Measurements from ENCODE around the gene ANKRD50.

Gene ANKRD50

GRCh38 chr4:124710015-124710741 lies 2.4 kb downstream of the ANKRD50 start:
- DNase-seq = no peak

DNA sequence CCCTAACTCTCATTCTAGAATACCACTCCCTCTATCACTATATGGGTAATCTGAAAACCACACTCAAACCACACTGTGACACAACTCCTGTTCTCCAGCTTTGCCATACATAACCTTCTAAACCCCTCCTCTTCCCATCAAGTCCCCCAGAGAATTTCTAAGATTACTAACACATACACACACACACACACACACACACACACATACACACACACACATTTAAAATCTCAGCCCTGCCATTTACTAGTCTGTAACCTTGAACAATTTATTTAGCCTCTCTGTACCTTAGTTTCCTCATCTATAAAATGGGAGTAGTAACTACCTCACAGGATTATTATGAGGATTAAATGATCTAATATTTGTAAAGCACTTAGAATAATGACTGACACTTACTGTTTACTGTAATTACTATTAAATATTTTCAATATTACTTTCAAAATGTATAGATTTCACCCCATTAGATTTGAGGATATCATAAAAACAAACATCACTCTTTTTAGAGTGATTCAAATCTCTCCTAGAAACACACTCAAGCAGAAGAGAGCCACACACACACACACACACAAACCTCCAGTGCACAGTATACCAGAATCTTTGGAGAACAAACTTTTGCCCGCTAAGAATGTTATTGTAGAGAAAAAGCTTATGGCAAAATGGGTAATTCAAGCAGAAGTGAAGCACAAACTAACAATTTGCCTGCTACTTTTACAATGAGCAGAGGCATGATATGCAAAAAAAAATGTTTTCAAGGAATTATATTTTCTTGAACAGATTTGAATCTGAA lies 3.8 kb downstream of the ANKRD50 start:
- DNase-seq = no peak

DNA sequence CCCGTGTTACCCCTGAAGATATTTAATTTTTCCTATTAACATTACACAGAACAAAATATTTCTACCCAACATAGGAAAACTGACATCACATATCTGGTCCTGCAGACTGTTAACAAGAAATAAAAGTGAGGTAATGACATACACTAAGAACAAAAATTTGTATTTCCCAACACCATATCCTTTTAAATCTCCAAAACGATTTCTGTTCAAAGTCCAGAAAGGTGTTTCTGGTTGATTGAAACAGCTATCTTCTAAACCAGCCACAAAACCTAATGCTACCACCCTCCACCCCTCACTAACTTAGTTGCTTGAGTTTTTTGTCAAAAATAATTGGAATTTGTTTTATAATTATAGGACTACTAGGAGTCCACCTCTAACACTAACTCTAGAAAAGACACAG lies 7.1 kb downstream of the ANKRD50 start:
- DNase-seq = no peak

- DNase-seq = no peak
Measured at GRCh38 chr4:124703154-124703553, 9.4 kb downstream of the ANKRD50 start.

DNA sequence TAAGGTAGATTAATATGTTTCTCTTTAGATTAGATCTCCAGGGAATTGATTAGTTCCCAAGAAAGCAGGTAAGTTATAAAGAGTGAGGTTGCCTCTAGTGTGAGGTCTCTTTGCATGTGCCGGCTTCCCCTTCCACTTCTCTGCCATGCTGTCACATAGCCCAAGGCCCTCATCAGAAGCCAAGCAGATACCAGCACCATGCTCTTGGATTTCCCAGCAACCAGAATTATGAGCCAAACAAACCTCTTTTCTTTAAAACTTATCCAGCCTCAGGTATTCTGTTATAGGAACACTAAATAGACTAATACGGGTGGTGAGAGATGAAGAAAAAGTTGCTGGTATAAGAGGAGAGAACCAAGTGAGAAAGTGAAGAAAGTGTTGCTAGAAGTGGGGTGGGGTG lies 15.1 kb downstream of the ANKRD50 start:
- no peak for DNase-seq

DNA sequence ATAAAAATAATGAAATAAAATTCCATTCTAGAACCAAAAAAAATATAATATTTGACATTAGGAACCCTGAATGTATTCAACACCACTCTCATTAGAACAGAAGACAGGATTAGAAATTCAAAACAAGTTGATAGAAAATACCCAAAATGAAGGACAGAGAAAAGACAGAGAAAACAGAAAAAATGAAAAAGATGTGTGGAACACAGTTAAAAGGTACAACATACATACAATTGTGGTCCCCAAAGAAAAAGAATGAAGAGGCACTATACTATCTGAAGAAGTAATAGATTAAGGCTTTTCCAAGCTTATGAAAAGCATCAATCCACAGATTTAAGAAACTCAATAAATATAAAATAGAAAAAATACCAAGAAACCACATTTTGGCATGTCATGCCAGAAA lies 16.4 kb downstream of the ANKRD50 start:
- no peak for DNase-seq

- DNase-seq = no peak
Measured at GRCh38 chr4:124694946-124695598, 17.5 kb downstream of the ANKRD50 start.

- DNase-seq = no peak
Measured at GRCh38 chr4:124694306-124694705, 18.2 kb downstream of the ANKRD50 start.

DNA sequence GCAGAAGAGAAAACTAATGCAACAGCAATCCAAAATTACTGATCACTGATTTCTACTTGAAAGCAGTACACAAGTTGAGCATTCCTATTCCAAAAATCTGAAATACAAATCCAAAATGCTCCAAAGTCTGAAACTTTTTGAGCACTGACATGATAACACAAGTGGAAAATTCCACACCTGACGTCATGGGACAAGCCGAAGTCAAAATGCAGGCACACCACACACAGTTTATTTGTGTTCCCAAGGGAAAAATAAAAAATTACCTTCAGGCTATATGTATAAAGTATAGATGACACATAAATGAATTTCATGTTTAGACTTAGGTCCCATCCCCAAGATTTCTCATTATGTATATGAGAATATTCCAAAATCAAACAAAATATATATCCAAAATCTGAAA lies 20.7 kb downstream of the ANKRD50 start:
- no peak for DNase-seq

DNA sequence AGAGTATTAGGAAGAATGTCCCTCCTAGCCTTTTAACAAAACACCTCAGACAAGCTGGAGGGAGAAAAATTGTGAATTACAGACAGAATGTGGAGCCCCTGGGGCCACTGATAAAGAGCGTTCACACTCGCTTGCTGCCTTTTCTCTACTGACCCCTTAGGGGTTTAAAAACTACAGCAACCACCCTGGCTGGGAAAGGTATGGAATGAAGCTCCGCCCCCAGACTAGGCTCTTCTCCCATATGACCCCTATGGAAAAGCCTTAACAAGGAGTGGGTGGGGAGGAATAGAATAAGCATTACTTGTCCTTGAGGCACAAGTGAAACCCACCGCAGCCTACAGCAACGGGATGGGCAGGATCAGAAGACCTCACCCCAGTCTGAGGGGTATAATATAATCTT lies 26.3 kb downstream of the ANKRD50 start:
- DNase-seq = no peak

DNA sequence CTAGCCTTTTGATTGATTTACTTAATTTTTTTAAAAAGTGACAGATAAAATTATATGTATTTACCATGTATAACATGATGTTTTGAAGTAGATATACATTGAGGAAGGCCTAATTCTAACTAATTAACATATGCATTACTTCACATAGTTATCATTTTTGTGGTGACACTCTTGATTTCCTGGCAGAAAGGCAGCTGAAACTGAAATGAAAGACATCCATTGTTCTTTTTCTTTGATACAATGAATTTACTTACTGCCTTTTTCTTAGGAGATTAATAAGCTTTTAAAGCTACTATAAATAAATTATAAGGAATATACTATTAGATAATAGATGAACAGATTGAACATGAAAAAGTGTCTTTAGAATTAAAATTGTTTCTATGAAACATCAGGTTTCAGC lies 26.7 kb downstream of the ANKRD50 start:
- DNase-seq = no peak

DNA sequence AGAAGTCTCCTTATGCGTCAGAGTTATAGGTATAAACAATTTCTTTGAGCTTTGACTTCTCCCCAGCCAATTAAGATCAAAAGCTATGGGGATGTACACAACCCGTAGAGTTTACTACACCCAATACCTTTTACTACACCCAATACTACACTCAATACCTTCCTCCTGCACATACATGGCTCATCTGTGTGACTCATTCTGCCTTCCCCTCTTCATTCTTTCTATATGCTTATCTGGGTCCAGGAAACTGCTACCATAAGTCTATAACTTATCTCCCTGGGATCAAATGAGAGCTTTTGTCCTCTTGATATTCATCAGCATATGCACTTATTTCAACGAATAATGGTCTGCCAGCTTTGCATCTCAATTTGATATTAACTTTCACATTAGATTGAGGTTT lies 28.2 kb downstream of the ANKRD50 start:
- no peak for DNase-seq

- no peak for DNase-seq
Measured at GRCh38 chr4:124682384-124682783, 30.1 kb downstream of the ANKRD50 start.

DNA sequence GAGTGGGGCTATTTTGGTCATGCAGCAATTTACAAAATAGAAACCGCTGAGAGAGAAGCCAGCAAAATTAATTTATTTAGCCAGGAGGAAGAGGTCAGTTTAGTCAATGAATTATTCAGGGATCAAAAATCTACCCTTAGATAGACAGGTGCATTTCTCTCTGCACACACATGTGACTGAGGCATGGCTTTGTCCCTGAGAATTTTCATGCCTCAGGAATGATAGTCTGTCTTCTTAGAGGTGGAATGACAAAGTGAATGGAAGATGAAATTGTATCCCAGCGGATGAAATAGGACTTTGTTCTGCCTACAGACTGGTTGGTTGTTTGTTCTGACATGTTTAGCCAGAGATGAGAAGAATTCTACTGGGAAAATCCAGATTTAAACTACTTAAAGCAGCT lies 46.0 kb downstream of the ANKRD50 start:
- DNase-seq = no peak

DNA sequence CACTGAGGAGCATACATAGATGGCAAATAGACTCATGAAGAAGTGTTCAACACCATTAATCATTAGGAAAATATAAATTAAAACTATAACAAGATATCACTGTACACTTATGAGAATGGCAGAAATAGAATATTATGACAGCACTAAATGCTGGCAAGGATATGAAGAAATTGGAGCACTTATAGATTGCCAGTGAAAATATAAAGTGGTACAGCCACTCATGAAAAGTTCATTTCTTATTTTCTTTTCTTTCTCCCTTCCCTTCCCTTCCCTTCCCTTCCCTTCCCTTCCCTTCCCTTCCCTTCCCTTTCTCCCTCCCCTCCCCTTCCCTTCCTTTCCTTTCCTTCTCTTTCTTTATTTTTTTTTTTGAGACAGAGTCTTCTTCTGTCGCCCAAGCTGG lies 53.7 kb downstream of the ANKRD50 start:
- no peak for DNase-seq

- no peak for DNase-seq
Measured at GRCh38 chr4:124650614-124651013, 61.9 kb downstream of the ANKRD50 start.

DNA sequence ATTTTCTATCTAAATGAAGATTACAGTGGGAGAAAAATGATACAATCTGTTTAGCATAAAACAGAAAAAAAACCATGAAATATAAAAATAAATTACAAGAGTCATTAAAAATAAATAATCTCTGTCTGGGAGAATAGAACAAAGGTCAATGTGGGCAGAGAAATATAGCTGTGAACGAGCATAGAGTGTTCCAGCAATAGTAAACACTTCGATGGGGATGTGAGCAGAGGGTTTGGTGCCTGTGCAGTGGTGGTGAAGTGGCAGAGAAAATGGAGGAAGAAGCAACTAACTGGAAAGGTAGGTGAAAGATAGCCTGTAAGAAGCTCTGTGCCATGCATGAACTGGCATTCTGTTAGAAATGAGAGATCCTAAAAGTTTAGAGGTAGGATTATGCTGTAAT lies 64.9 kb downstream of the ANKRD50 start:
- DNase-seq = no peak

GRCh38 chr4:124644621-124645020 lies 67.9 kb downstream of the ANKRD50 start:
- DNase-seq = no peak

DNA sequence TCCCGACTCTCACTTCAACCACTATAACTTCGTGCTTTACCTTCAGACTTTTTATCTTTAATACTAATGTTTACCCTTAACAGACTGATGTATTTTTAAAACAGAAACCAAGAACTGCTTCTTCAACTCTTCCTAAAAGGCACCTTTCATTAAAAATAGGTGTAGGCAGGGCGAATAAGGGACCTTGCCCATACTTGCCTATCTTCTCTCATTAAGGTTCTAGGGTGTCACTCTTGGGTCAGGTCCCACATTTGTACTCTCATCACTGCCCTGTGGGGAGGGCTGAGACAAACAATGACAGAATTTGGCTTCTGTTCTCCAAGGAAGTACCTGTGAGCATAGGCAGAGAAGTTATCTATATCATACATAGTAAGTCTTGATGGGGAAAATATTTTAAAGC lies 69.7 kb downstream of the ANKRD50 start:
- no peak for DNase-seq

- DNase-seq = no peak
Measured at GRCh38 chr4:124641715-124642381, 70.7 kb downstream of the ANKRD50 start.

- no peak for DNase-seq
Measured at GRCh38 chr4:124640022-124640730, 72.4 kb downstream of the ANKRD50 start.

- DNase-seq = no peak
Measured at GRCh38 chr4:124637321-124637720, 75.2 kb downstream of the ANKRD50 start.

DNA sequence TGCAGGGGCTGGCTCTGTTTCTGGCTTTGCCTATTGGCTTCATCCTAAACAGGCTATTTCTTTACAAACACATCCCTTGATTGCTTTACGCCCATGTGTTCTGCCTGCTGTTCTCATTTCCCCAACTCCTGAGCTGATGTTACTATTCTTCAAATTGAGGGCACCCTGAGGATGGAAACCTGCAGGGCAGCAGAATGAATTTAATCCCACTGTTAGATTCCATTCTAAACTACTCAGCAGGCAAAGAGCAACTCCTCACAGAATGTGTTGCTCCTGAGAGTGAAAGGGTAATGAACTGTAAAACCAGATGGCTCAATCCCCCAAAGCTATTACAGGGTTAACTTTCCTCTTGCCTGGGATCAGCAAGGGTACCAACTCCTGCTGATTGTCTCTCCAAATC lies 75.7 kb downstream of the ANKRD50 start:
- DNase-seq = no peak

Data from cortex of kidney (tissue), 1 donor.